Measurements from ENCODE around the gene SLC4A1. TPM values are rescaled to one million over a fixed set of nuclear protein-coding genes. Genes with fewer than 3 reads are reported as not detected.

The SLC4A1 gene
- total RNA-seq (2014; rRNA removed; shearing (Covaris generic)), result not detected in 2 replicates
- not detected in 2 replicates for polyA plus RNA-seq (2015; cell fraction: cytosol; rRNA removed)
- polyA plus RNA-seq (2015; cell fraction: nucleus; rRNA removed), result 0.02 TPM in 1 of 2 replicates, not detected in the other

DNA sequence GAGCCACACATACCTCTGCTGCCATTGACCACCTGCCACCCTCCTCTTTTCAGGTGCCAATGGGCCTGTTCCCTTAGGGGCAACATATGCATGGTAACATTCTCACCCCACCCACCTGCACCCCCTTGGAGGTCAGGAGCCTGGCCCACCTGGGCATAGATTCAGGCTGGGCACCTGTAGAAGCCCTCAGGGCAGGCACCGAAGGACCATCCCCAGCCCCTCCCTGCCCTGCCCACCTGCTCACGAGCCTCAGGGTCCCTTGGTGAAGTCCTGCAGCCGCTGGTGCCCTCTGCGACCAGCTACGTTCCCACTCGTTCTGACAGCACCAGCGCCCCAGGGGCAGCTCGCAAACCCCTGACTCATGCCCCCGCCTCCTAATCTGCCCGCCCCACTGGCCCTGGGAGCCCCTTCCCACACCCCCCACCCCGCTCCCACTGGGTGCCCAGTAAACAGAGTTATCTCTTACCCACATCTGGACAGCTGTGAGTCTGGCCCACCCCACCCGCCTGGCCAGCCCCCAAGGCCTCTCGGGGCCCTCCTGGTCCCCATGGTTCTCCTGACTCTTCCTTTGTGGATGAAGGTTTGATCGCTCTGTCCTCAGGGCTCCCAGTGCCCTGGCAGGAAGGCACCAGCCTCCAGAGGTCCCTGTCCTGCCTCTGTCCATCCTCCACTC is at the start of gene SLC4A1:
SLC4A1 (minus strand) TSS at position 318 of the 673 bp plus-strand sequence. CDS start 5,269 bp downstream, outside the sequence.
- no peak for DNase-seq (ENCODE audit: low read depth)

DNA sequence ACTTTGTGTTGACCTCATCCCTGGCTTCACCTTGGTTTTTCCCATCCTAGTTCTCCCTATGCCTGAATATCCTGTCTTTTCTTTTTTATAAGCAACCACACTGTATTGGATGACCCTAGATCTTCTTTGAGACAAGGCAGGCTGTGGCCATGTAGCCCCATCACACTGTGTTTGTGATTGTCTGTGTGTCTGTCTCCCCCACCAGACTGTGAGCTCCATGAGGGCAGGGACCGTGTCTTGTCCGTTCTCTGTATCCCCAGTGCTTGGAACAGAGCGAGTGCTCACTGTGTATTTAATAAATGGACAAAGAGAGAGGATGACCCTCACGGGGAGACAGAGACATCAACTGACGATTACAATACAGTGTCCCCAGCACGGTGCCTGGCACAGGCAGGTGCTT is 49.6 kb upstream of the SLC4A1 start:
- no peak for DNase-seq (ENCODE audit: low read depth)

DNA sequence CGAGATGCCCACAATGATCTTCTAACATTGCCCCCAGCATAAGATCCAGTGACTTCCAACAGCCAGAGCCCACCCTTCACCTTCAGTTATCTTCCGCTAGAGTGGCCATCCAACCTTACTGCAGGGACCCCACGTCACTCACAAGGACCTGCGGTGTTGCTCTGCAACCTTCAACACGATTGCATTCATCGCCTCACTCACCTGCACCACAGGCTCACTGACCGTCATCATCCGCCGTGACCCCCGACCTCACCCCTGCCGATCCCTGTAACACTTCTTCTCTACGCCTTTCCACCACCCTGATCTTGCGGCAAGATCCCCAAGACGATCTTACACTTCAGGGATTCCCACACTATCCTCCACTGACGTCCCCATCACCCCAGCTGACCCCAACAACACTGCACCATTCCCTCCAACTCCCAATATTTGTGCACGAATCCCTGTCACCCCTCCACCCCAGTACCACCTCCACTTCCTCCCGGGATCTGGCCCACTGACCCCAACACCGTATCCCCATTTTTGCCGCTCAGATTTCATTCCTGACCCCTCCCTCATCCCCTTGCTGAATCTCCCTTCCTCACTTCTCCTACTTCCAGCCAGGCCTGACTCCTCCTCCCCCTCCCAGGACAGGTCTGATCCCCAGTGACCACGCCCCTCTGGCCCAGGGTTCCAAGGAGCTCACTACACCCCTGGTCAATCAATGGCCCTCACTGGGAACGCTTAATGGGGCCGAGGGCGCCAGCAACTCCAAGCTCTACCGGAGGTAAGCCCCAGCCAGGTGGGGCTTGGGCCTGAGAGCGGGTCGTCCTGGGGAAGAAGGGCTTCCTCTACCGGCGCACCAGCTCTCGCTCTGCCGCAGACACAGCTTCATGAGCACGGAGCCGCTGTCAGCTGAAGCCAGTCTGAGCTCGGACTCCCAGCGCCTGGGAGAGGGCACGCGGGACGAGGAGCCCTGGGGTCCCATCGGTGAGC is 48.1 kb upstream of the SLC4A1 start:
- DNase-seq (ENCODE audit: low read depth), result no peak

DNA sequence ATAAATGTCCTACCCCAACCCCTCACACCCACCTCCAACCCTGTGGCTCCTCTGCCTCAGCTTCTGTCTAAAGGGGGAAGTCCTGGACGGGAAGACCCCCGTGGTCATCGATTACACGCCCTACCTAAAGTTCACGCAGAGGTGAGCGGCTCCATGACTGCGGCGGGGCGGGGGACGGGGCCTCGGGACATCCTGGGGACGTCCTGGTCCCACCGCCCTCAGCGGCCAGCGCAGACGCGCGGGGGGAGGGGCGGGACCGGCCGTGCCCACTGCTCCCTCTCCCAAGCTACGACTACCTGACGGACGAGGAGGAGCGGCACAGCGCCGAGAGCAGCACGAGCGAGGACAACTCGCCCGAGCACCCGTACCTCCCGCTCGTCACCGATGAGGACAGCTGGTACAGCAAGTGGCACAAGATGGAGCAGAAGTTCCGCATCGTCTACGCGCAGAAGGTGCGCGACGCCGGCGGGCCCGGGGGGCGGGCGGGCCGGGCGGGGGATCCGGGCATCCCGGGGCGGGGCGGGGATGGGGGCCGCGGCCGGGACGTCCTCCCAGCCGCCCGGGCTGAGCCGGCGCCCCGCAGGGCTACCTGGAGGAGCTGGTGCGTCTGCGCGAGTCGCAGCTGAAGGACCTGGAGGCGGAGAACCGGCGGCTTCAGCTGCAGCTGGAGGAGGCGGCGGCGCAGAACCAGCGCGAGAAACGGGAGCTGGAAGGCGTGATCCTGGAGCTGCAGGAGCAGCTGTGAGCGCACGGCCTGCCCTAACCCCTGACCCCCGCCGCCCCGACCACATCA is 47.1 kb upstream of the SLC4A1 start:
- no peak for DNase-seq (ENCODE audit: low read depth)

DNA sequence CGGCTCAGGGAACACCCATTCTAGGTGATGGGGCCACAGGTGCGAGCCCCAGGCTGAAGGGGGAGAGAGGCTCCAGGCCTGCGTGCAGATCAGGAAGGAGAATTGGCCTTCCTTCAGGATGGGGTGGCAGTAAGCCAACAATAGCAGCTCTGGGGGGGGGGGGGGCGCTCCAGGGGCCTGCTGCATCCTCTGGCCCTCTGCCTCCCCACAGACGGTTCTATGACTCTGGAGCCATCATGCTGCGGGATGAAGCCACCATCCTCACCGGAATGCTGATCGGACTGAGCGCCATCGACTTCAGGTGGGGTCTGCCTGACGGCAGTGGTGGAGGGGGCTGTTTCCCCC is 46.6 kb upstream of the SLC4A1 start:
- DNase-seq (ENCODE audit: low read depth), result no peak

DNA sequence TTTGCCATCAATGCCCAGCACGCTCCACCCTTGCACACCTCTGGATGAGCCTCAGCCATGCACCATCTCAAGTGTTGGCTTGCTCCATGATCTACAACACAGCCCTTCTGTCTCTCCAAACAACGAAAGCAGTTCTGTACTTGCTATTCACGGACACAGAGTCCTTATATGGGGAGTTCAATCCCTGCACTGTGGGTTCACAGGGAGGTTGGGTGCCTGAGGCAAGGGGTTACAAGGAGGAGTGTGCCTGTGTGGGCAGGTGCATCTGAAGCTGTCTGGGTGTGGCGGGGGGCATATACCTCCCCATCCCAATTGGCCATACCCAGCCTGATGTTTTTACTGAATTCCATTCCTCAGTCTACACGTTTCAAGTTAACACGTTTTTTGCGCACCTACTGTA is 46.1 kb upstream of the SLC4A1 start:
- DNase-seq (ENCODE audit: low read depth), result no peak

DNA sequence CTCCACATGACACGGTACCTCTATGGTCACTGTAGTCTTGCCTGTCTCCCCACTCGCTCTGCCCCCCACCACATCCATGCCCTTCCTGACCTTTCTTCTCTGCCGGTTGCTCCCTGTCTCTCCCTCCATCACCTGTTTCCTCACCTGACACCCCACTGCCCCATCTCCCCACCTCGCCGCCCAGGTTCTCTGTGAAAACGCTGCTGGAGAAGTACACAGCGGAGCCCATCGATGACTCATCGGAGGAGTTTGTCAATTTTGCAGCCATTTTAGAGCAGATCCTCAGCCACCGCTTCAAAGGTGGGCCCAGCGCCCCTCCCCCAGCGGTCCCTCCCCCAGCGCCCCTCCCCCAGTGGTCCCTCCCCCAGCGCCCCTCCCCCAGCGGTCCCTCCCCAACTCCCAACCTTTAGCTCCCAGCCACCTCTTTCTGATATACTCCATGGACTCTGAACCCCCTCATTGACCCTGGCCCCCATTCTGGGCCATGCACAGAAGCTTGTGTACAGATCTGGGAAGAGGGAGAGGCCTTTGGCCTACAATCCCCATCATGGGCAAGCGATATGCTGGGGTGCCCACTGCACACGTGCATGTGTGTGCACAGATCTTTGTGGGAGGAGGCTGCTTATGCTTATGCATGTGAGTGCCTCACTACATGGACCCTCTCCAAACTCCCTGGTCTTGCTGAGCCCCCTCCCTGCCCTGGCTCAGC is 44.6 kb upstream of the SLC4A1 start:
- DNase-seq (ENCODE audit: low read depth), result no peak

DNA sequence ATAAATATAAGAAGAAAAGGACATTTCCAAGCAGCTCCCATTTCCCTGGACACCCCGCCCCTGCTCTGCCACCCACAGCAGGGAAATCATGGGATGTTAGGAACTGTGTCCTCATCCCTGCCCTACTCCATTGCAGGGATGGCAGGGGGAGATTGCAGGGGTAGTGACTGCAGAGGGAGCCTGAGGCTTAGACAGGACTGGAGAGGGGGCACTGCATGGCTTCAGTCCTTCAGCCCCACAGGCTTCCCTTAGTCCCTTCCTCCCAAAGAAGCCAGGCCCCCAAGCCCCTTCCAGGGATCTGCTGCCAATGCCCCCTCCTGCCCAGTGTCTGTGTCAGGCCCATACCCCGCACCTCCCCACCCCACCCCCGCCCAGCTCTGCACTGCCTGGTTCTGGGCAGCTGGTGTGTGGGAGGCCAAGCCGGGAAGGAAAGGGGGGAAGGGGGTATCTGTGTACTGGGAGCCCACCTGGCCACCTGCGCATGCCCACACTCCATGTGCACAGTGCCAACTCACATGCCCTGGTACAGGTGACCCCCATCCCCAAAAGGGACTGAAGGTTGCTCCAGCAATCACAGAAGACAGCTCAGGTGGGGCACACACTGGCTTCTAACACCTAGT is 43.7 kb upstream of the SLC4A1 start:
- no peak for DNase-seq (ENCODE audit: low read depth)

DNA sequence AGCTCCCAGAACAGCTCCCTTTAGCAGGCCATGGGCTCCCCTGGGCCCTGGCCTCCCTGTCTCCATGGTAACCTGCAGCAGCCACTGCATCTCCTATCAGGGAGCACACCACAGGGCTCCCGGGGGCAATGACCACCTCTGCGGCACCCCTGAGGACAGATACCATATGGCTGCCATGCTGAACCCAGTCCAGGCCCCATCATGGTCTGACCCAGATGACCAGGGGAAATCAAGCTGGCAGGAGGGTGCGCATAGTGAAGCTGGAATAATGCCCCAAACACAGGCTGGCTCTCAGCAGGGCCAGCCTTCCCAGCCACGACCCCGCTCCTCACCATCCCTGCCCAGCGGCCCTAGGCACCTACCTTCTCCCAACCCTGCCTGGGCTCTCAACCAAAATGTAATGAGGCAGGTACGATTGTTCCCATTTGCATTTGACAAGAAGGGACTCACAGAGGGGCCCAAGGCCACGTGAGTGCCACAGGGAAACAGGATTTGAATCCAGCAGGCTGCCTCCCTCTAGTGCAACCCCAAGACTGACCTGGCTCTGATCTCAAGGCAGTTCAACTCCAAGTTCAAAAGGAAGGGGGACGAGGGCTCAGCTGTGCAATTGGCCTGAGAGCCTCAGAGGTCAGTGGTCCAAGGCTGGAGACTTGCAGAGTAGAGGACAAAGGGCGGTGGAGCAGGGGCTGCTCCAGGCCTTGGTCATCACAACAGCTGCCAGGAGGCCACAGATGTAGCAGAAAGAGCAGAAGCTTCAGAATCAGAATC is 42.9 kb upstream of the SLC4A1 start:
- no peak for DNase-seq (ENCODE audit: low read depth)

DNA sequence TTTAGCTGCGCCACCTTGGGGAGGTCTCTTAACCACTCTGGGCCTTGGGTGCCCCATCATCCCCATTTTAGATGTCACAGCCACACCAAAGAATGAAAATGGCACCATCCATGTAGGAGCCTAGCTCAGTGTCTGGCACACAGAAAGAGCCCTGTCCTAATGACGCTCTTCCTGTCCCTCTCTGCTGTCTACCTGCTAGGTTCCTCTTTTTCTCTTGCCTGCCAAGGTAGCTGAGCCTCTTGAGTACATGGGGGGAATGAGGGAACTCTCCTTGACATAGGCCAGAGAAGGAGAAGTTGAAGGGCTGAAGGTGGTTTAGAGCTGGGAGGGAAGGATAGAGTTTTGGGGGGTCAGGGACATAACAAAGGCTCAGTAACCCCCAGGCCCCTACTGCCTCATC is 42.3 kb upstream of the SLC4A1 start:
- no peak for DNase-seq (ENCODE audit: low read depth)

DNA sequence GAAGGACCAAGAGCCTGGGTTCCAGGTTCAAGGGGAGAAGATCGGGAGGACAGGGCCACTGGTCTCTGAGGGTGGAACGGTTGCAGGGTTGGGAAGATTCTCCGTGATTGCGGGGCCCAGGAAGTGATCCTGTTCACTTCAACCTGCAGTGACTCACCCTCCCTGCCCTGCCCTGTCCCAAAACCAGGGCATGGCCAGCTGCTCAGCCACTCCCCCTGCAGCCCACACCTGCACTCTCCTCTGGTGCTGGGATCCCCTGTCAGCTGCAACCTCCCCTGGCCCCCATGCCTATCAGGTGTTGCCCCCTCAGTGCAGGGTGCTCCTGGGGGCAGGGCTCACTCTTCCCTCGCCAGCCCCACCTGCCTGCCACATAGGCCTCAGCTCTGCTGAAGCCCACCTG is 41.5 kb upstream of the SLC4A1 start:
- DNase-seq (ENCODE audit: low read depth), result no peak

DNA sequence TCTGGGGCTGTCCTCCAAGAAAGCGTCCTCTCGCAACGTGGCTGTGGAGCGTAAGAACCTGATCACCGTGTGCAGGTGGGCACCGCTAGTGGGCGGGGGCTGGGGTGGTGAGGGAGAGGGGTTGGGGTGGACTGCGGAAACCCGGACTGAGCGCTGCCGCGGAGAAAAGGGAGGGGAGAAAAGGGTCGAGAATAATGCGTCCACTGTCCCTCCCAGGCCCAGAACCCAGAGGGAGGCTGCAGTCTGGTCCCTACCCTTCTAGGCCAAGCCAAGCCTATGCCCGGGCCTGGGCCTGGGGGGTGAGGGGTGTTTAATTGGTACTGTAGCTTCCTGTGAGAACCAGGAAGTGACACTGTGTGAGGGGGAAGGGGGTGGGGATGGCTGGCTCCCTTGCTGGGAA is 40.9 kb upstream of the SLC4A1 start:
- no peak for DNase-seq (ENCODE audit: low read depth)

DNA sequence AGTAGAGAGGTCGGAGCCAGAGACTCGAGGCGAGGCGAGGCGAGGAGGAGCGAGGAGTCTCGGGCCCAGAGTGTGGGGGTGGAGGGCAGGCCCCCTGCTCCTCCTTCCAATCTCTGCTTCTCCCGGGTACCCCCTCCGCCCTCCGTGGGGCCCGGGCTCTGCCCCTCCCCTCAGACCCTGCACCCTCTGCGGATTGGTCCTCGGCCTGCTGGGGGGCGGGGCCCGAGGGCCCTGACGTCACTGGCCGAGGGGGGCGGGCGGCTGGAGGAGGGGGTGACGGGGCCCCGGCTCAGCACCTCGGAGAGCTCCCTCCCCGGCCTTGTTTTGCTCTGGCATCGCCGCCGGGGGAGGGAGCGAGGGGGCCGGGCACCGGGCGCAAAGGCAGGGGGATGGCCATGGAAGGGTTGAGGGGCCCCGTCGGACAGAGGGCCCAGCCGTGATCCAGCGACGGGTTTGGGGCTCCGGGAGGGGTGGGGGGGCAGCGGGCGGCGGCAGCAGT is 40.4 kb upstream of the SLC4A1 start, which contains the start of gene RUNDC3A:
RUNDC3A (plus strand) TSS at position 282 of the 499 bp plus-strand sequence. CDS start 232 bp downstream, outside the sequence.
- no peak for DNase-seq (ENCODE audit: low read depth)

DNA sequence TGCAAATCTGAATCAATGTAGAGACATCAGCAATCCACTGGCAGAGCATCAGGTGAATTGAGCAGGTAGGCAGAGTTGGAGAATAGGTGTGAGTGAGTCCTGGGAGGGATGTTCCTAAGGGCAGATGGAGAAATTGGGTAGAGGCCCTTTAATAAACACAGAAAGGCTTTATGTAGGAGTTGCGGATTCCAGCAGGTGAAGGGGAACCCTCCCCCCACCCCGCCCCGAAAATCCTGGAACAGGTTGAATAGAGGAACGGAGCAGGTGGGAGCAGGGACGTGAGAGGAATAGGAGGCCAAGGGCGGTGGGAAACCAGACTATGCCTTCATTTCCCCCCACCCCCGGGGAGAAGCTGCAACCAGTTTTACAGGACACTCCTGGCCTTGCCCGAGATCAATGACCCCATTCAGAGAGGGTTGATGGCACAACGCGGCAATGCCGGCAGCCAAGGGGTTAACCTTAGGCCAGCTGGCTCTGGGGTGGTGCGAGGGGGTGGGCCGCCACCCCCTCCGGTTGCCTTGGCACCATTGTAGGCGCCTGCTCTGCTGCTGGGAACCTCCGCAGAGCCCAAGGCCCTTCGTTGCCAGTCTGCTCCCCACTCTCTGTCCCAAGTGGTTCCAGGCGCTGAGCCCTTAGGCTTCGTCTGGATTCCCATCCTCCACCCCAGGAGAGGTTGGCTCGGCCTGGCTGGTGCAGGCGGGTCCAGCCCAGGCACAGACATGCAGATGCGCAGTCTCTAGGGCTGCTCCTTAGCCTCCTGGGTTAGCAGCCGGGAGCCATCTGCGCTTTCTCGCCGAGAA is 39.7 kb upstream of the SLC4A1 start:
- DNase-seq (ENCODE audit: low read depth), result no peak

DNA sequence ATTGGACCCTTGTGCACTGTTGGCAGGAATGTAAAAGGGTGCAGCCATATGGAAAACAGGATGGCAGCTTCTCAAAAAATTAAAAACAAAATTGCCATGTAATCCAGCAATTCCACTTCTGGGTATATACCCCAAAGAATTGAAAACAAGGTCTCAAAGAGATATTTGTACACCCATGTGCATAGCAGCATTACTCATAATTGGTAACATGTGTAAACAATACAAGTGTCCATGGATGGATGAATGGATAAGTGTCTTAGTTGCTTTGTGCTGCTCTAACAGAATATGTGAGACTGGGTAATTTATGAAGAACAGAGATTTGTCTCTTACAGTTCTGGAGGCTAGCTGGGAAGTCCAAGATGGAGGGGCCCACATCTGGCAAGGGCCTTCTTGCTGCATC is 36.7 kb upstream of the SLC4A1 start:
- DNase-seq (ENCODE audit: low read depth), result no peak

DNA sequence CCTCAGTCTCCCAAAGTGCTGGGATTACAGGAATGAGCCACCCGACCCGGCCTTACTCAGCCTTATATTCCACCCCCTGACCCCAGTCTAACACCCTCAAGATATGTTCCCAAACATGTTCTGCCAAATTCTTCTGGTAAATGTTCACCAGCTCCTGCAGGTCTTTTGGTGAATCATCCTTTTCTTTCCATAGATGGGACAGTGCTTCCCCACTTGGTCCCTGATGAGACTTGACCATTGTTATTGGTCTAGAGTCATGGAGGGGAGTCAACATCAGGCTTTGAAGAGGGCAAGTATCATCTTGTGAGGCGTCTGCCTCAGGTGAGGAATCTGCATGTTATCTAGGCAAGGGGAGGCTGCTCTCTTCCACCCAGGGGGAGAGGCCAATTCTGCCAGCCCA is 30.0 kb upstream of the SLC4A1 start:
- no peak for DNase-seq (ENCODE audit: low read depth)

DNA sequence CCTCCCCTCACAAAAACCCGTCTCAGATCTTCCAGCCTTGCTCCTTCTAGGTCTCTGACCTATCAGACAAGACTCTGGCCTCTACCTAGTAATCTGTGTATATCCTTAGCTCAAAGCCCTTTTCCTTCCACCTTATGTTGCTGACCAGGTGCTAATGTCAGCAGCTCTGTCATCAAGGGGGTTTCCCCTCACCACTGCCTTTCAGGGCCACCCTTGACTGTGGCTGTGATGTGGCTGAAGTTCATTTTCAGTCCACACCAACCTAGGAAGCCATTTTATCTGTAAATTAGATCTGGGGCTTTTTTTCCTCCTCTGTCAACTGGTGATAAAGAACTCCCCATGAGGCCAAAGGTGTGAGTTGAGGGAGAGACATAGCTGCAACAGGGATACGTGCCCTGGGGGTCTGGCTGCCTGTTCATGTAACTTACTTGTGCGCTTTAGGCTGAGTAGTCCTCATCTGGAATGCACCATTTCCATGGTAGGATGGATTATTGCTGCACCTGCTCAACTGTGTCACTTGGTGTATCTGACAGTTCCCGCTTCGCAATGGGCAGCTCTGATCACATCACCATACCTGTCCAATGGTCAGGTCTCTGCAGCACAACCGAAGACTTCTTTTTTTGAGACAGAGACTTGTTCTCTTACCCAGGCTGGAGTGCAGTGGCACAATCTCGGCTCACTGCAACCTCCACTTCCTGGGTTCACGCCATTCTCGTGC is 25.7 kb upstream of the SLC4A1 start:
- no peak for DNase-seq (ENCODE audit: low read depth)

DNA sequence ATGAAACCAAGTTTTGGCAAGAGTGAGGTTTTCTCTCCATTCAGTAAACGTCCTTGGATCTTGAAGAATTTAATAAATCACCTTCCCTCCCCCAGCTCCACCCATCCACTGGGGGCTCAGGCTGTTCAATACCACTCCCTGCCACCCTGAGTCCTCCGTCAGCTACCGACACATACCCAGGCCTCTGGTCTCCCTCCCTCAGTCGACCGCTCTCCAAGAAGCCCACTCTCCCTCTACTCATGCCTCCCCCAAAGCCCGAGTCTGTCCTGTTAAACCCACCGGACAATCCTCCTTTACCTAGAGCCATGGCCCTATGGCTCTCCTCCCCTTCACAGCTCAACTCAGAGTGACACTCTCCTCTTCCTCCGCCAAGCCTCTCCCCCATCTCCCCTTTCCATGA is 19.7 kb upstream of the SLC4A1 start:
- DNase-seq (ENCODE audit: low read depth), result no peak

Data from HT1080 (cell line).